K562 (cell line): ENCODE measurements around the gene SPOCK3. TPM values are rescaled to one million over a fixed set of nuclear protein-coding genes. Genes with fewer than 3 reads are reported as not detected.

Experiments used
- ATAC-seq: fragments of 200-7000 bp; cut with Tn5 transposase; 3 replicates; pipeline ENCODE4 v1.9.1; 2020; ENCODE audit warnings: moderate library complexity
- BruUV-seq: library from RNA; stranded (reverse); fragments of 400-500 nt; replicated peaks from 2 replicates; lab custom pipeline; 2021; lab: Mats Ljungman, UMichigan
- CTCF ChIA-PET: fragments of 300-600 bp; formaldehyde crosslinking; extraction: SDS; loops from one replicate; lab custom pipeline; 2021; ENCODE audit warnings: low intra/inter-chr PET ratio; lab: Yijun Ruan, JAX
- POLR2A ChIA-PET: fragments of 300-600, 350-650 bp; sonication (Branson Sonifier 250); formaldehyde crosslinking; extraction: SDS; loops from one replicate; lab custom pipeline; 2021; ENCODE audit warnings: antibody characterized with exemption, inconsistent platforms; lab: Yijun Ruan, JAX
- DNase-seq, 4 experiments: peaks; one replicate each; pipeline versions ENCODE4 v3.0.0 to v3.0.0-alpha.2; 2011 to 2018; ENCODE audit warnings: low spot score in 3 of 4, mixed read lengths in 3 of 4; ENCODE audit errors: extremely low read depth in 1 of 4
- FAIRE-seq: peaks from 2 replicates; lab custom pipeline; 2011; peaks lifted over from hg19 to GRCh38; lab: Jason Lieb, UNC
- H2AFZ ChIP-seq: 2 replicates; pipeline ENCODE4 v1.6.0; 2011; ENCODE audit warnings: low read depth, low read length, control low read depth, inconsistent platforms
- H3K27ac ChIP-seq: fragments of 200-600 bp; 3 replicates; pipeline ENCODE4 v1.8.0; 2011; ENCODE audit warnings: low read depth, mild to moderate bottlenecking, control low read depth, inconsistent platforms, low read length, moderate library complexity, mixed read lengths; ENCODE audit errors: extremely low read depth
- H3K27me3 ChIP-seq, 2 experiments: fragments of 300-600 bp in 1 of 2; 2 replicates in 1 of 2; 3 replicates in 1 of 2; pipeline versions ENCODE4 v1.6.0 to v1.8.0; 2011; ENCODE audit warnings: inconsistent platforms in 2 of 2, low read length in 2 of 2, mild to moderate bottlenecking in 1 of 2, mixed read lengths in 1 of 2, moderate library complexity in 1 of 2; ENCODE audit not compliant: control insufficient read depth in 2 of 2, insufficient read depth in 2 of 2
- H3K36me3 ChIP-seq: fragments of 300-600 bp; 3 replicates; pipeline ENCODE4 v1.8.0; 2011; ENCODE audit warnings: mild to moderate bottlenecking, low read length, inconsistent platforms; ENCODE audit not compliant: control insufficient read depth, insufficient read depth
- H3K4me1 ChIP-seq, 2 experiments: fragments of 200-600 bp in 1 of 2; replicated peaks in 1 of 2; 2 replicates in 1 of 2; 3 replicates in 1 of 2; pipeline versions ENCODE4 v1.5.1 to v1.8.0; 2011; ENCODE audit warnings: inconsistent platforms in 2 of 2, low read length in 2 of 2, mild to moderate bottlenecking in 1 of 2, mixed read lengths in 1 of 2, moderate library complexity in 1 of 2; ENCODE audit not compliant: control insufficient read depth in 2 of 2, insufficient read depth in 2 of 2
- H3K4me2 ChIP-seq: 2 replicates; pipeline ENCODE4 v1.6.1; 2011; ENCODE audit warnings: low read length, control low read depth, inconsistent platforms, mixed read lengths; ENCODE audit not compliant: insufficient read depth
- H3K4me3 ChIP-seq: fragments of 200-600 bp; sonication (generic), shearing (Covaris generic); 2 replicates; pipeline ENCODE4 v1.5.1; 2016; ENCODE audit warnings: control low read depth, inconsistent platforms
- H3K79me2 ChIP-seq: fragments of 200-600 bp; 3 replicates; pipeline ENCODE4 v1.8.0; 2011; ENCODE audit warnings: low read length, inconsistent platforms; ENCODE audit not compliant: control insufficient read depth, insufficient read depth
- H3K9ac ChIP-seq, 2 experiments: 2 replicates each; pipeline versions ENCODE4 v1.6.0 to v1.6.1; 2011; ENCODE audit warnings: low read depth in 2 of 2, low read length in 2 of 2, control low read depth in 1 of 2, inconsistent platforms in 1 of 2, mild to moderate bottlenecking in 1 of 2, mixed read lengths in 1 of 2; ENCODE audit not compliant: insufficient read depth in 1 of 2
- H3K9me1 ChIP-seq: one replicate; pipeline ENCODE4 v1.6.0; 2011; ENCODE audit warnings: inconsistent platforms, mild to moderate bottlenecking, low read length, moderate library complexity; ENCODE audit not compliant: control insufficient read depth, insufficient read depth
- H3K9me3 ChIP-seq: replicated peaks from 2 replicates; pipeline ENCODE4 v1.5.1; 2011; ENCODE audit warnings: low read depth, low read length, inconsistent platforms; ENCODE audit not compliant: control insufficient read depth, insufficient read depth
- H4K20me1 ChIP-seq: replicated peaks from 2 replicates; pipeline ENCODE4 v1.6.1; 2011; ENCODE audit warnings: low read length, inconsistent platforms, mixed read lengths; ENCODE audit not compliant: control insufficient read depth, insufficient read depth
- CHCHD3 ChIP-seq: fragments of 250-450 bp; sonication (Bioruptor Pico); IDR thresholded peaks from 2 replicates; pipeline ENCODE4 v2.1.2; 2022; ENCODE audit warnings: mild to moderate bottlenecking
- PCBP1 ChIP-seq: fragments of 200-400 bp; formaldehyde crosslinking; IDR thresholded peaks from 2 replicates; pipeline ENCODE4 v1.6.1; 2018; ENCODE audit warnings: mild to moderate bottlenecking, low read depth, low read length; ENCODE audit not compliant: poor library complexity, severe bottlenecking
- SAP30 ChIP-seq: fragments of 200-600 bp; sonication (generic); IDR thresholded peaks from 2 replicates; pipeline ENCODE4 v1.6.1; 2012; ENCODE audit warnings: borderline replicate concordance, low read depth, mild to moderate bottlenecking, moderate library complexity, low read length, control low read depth, inconsistent platforms; ENCODE audit not compliant: insufficient read depth, poor library complexity, severe bottlenecking
- TRIM24 ChIP-seq, 2 experiments: fragments of 450-650 bp; IDR thresholded peaks; 2 replicates each; pipeline ENCODE4 v1.6.1; 2016
- ZNF75A ChIP-seq: fragments of 450-650 bp; formaldehyde crosslinking; IDR thresholded peaks from 2 replicates; pipeline ENCODE4 v1.4.0; 2020; ENCODE audit warnings: mild to moderate bottlenecking
- whole genome bisulfite sequencing: fragments of 100-300 bp; shearing (Covaris generic); methylation state at CpG from one replicate; pipeline ENCODE4 v1.1.6; 2016; ENCODE audit warnings: low coverage, mixed read lengths; ENCODE audit not compliant: insufficient coverage; ENCODE audit errors: missing lambda C conversion rate; 5-methylcytosine and 5-hydroxymethylcytosine counted together
- in situ Hi-C: fragments of 300-500 bp; cut with MboI; formaldehyde crosslinking; loops from 4 replicates; pipeline ENCODE4 v1.15.0; 2018; ENCODE audit warnings: inconsistent platforms, mixed read lengths
- intact Hi-C: fragments of 100-400 bp; cut with micrococcal nuclease; formaldehyde crosslinking; loops from 2 replicates; pipeline ENCODE4 v1.14.2; 2022
- polyA plus RNA-seq, 8 experiments: library from polyadenylated mRNA; depleted of rRNA in 4 of 8; stranded (reverse) in 5 of 8; unstranded in 3 of 8; fragments of >200 nt; fragmentation: Nextera tagmentation in 2 of 8; fragmentation: Illumina TruSeq in 1 of 8; extraction: Ambion mirVana in 2 of 8; extraction: Trizol in 1 of 8; gene quantifications; 2 replicates each; pipeline versions ENCODE4 v1.2.1 to v1.2.3, GENCODE V29; 2011 to 2014; ENCODE audit warnings: inconsistent platforms in 1 of 8, missing spikeins in 1 of 8
- total RNA-seq, 7 experiments: library from RNA; depleted of rRNA in 6 of 7; stranded (reverse); fragments of >200 nt in 6 of 7; fragmentation: Illumina TruSeq in 2 of 7; extraction: Trizol in 2 of 7; gene quantifications; 2 replicates each; pipeline versions ENCODE4 v1.2.1 to v1.2.3, GENCODE V29; 2011 to 2021; ENCODE audit warnings: low replicate concordance in 1 of 7

SPOCK3 gene
- total and polyA plus RNA-seq, 9 of the 15 experiments (the other 6 are each of a cell fraction or from before 2014, with no cell fraction given), result not detected

DNA sequence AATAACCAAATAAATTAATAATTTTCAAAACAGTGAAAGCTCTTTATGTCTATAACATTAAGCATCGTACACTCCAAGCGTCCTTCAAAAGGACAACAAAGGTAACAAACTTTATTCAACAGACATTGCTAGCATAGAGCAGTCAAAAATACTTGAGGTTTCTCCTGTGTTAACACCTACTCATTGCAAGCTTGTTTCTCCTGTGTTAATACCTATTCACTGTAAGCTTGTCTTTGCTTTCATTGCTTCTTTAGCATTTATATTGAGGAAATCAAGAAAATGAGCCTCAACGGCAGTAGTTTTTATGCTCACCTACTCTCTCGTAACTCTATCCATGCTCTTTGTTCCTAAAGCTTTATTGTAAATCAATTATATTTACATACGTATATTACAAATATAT is 3.5 kb downstream of the SPOCK3 start:
- no peaks in the 10 kb centered on the region for H3K27me3 ChIP-seq
- no TSS peak for BruUV-seq
- no peaks in the 10 kb centered on the region for H3K79me2 ChIP-seq
- FAIRE-seq, result no peak
- ChIA-PET CTCF (no interaction called here), POLR2A (no interaction called here)
- 4% methylated on average over 5 of the region's 5 CpGs for WGBS
- H2AFZ ChIP-seq, result no peak overlapping the region
- no peaks in the 10 kb centered on the region for H3K9me1 ChIP-seq
- H3K9me3 ChIP-seq, result no peaks in the 10 kb centered on the region; the same call in 1 of the 2 replicates
- intact Hi-C loops (no loop called here), in situ Hi-C loops (no loop called here)
- H3K4me3 ChIP-seq, result no peak overlapping the region
- H3K4me2 ChIP-seq, result no peak overlapping the region
- H3K4me1 ChIP-seq, result no peaks in the 10 kb centered on the region
- H3K9ac ChIP-seq, result no peak overlapping the region
- DNase-seq, result no peak
- no peak for ATAC-seq
- no peaks in the 10 kb centered on the region for H4K20me1 ChIP-seq
- H3K36me3 ChIP-seq, result no peaks in the 10 kb centered on the region
- H3K27ac ChIP-seq, result no peak overlapping the region
- TF ChIP-seq ZNF75A (no peak), PCBP1 (no peak), SAP30 (no peak)

DNA sequence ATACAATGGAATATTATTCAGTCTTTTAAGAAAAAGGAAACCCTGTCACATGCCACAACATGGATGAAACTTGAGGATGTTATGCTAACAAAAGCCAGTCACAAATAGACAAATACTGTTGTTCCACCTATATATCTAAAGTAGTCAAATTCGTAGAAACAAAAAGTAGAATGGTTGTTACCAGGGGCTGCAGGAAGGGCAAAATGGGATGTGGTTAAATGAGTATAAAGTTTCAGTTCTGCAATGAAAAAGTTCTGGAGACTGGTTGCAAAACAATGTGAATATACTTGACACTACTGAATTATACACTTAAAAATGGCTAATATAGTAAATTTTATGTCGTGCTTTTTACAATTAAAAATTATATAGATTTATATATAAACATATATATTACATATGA is 12.2 kb downstream of the SPOCK3 start:
- DNase-seq, result no peak
- H3K27me3 ChIP-seq, result no peaks in the 10 kb centered on the region
- POLR2A ChIA-PET, result no interaction called here
- no peak overlapping the region for H2AFZ ChIP-seq
- no peak overlapping the region for H3K4me2 ChIP-seq
- WGBS, result 3% methylated on average over 2 of the region's 2 CpGs
- no peak overlapping the region for H3K27ac ChIP-seq
- H3K79me2 ChIP-seq, result no peaks in the 10 kb centered on the region
- no peak overlapping the region for H3K9ac ChIP-seq
- no peak for ATAC-seq
- intact Hi-C loops, result no loop called here
- TF ChIP-seq CHCHD3, result no peak
- TF ChIP-seq TRIM24 (IDR thresholded peaks at IDR 0.05), result no peak
- TF ChIP-seq, all 486 proteins: peak for 0
- CTCF ChIA-PET, result no interaction called here
- Histone ChIP-seq H3K4me1 (no peaks in the 10 kb centered on the region), H3K4me3 (no peak overlapping the region), H3K9me3 (no peaks in the 10 kb centered on the region; the same call in none of the 2 replicates), H3K9me1 (no peaks in the 10 kb centered on the region), H3K36me3 (no peaks in the 10 kb centered on the region), H4K20me1 (no peaks in the 10 kb centered on the region)
- in situ Hi-C loops, result no loop called here
- no TSS peak for BruUV-seq
- FAIRE-seq, result no peak
